K562 (cell line): ENCODE results near the gene ITGA2B. TPM values are rescaled to one million over a fixed set of nuclear protein-coding genes. Genes with fewer than 3 reads are reported as not detected.

Experiments
- ATAC-seq: fragments of 200-7000 bp; cut with Tn5 transposase; 3 replicates; pipeline ENCODE4 v1.9.1; 2020; ENCODE audit warnings: moderate library complexity
- BruUV-seq: library from RNA; stranded (reverse); fragments of 400-500 nt; replicated peaks from 2 replicates; lab custom pipeline; 2021; lab: Mats Ljungman, UMichigan
- CTCF ChIA-PET: fragments of 300-600 bp; formaldehyde crosslinking; extraction: SDS; loops from one replicate; lab custom pipeline; 2021; ENCODE audit warnings: low intra/inter-chr PET ratio; lab: Yijun Ruan, JAX
- POLR2A ChIA-PET: fragments of 300-600, 350-650 bp; sonication (Branson Sonifier 250); formaldehyde crosslinking; extraction: SDS; loops from one replicate; lab custom pipeline; 2021; ENCODE audit warnings: antibody characterized with exemption, inconsistent platforms; lab: Yijun Ruan, JAX
- DNase-seq, 4 experiments: peaks; one replicate each; pipeline versions ENCODE4 v3.0.0 to v3.0.0-alpha.2; 2011 to 2018; ENCODE audit warnings: low spot score in 3 of 4, mixed read lengths in 3 of 4; ENCODE audit errors: extremely low read depth in 1 of 4
- FAIRE-seq: peaks from 2 replicates; lab custom pipeline; 2011; peaks lifted over from hg19 to GRCh38; lab: Jason Lieb, UNC
- H2AFZ ChIP-seq: 2 replicates; pipeline ENCODE4 v1.6.0; 2011; ENCODE audit warnings: low read depth, low read length, control low read depth, inconsistent platforms
- H3K27ac ChIP-seq: fragments of 200-600 bp; 3 replicates; pipeline ENCODE4 v1.8.0; 2011; ENCODE audit warnings: low read depth, mild to moderate bottlenecking, control low read depth, inconsistent platforms, low read length, moderate library complexity, mixed read lengths; ENCODE audit errors: extremely low read depth
- H3K27me3 ChIP-seq, 2 experiments: fragments of 300-600 bp in 1 of 2; 2 replicates in 1 of 2; 3 replicates in 1 of 2; pipeline versions ENCODE4 v1.6.0 to v1.8.0; 2011; ENCODE audit warnings: inconsistent platforms in 2 of 2, low read length in 2 of 2, mild to moderate bottlenecking in 1 of 2, mixed read lengths in 1 of 2, moderate library complexity in 1 of 2; ENCODE audit not compliant: control insufficient read depth in 2 of 2, insufficient read depth in 2 of 2
- H3K36me3 ChIP-seq: fragments of 300-600 bp; 3 replicates; pipeline ENCODE4 v1.8.0; 2011; ENCODE audit warnings: mild to moderate bottlenecking, low read length, inconsistent platforms; ENCODE audit not compliant: control insufficient read depth, insufficient read depth
- H3K4me1 ChIP-seq, 2 experiments: fragments of 200-600 bp in 1 of 2; replicated peaks in 1 of 2; 2 replicates in 1 of 2; 3 replicates in 1 of 2; pipeline versions ENCODE4 v1.5.1 to v1.8.0; 2011; ENCODE audit warnings: inconsistent platforms in 2 of 2, low read length in 2 of 2, mild to moderate bottlenecking in 1 of 2, mixed read lengths in 1 of 2, moderate library complexity in 1 of 2; ENCODE audit not compliant: control insufficient read depth in 2 of 2, insufficient read depth in 2 of 2
- H3K4me2 ChIP-seq: 2 replicates; pipeline ENCODE4 v1.6.1; 2011; ENCODE audit warnings: low read length, control low read depth, inconsistent platforms, mixed read lengths; ENCODE audit not compliant: insufficient read depth
- H3K4me3 ChIP-seq: fragments of 200-600 bp; sonication (generic), shearing (Covaris generic); 2 replicates; pipeline ENCODE4 v1.5.1; 2016; ENCODE audit warnings: control low read depth, inconsistent platforms
- H3K79me2 ChIP-seq: fragments of 200-600 bp; 3 replicates; pipeline ENCODE4 v1.8.0; 2011; ENCODE audit warnings: low read length, inconsistent platforms; ENCODE audit not compliant: control insufficient read depth, insufficient read depth
- H3K9ac ChIP-seq, 2 experiments: 2 replicates each; pipeline versions ENCODE4 v1.6.0 to v1.6.1; 2011; ENCODE audit warnings: low read depth in 2 of 2, low read length in 2 of 2, control low read depth in 1 of 2, inconsistent platforms in 1 of 2, mild to moderate bottlenecking in 1 of 2, mixed read lengths in 1 of 2; ENCODE audit not compliant: insufficient read depth in 1 of 2
- H3K9me1 ChIP-seq: one replicate; pipeline ENCODE4 v1.6.0; 2011; ENCODE audit warnings: inconsistent platforms, mild to moderate bottlenecking, low read length, moderate library complexity; ENCODE audit not compliant: control insufficient read depth, insufficient read depth
- H3K9me3 ChIP-seq: replicated peaks from 2 replicates; pipeline ENCODE4 v1.5.1; 2011; ENCODE audit warnings: low read depth, low read length, inconsistent platforms; ENCODE audit not compliant: control insufficient read depth, insufficient read depth
- H4K20me1 ChIP-seq: replicated peaks from 2 replicates; pipeline ENCODE4 v1.6.1; 2011; ENCODE audit warnings: low read length, inconsistent platforms, mixed read lengths; ENCODE audit not compliant: control insufficient read depth, insufficient read depth
- NR0B1 ChIP-seq: fragments of 450-650 bp; IDR thresholded peaks from one replicate; pipeline ENCODE4 v1.6.1; 2018; ENCODE audit warnings: mild to moderate bottlenecking, moderate library complexity; ENCODE audit not compliant: partially characterized antibody
- ZBTB33 ChIP-seq: sonication (generic); formaldehyde crosslinking; IDR thresholded peaks from 2 replicates; pipeline ENCODE4 v1.8.1; 2023; ENCODE audit warnings: mild to moderate bottlenecking, missing genetic modification reagents
- WGBS: fragments of 100-300 bp; shearing (Covaris generic); methylation state at CpG from one replicate; pipeline ENCODE4 v1.1.6; 2016; ENCODE audit warnings: low coverage, mixed read lengths; ENCODE audit not compliant: insufficient coverage; ENCODE audit errors: missing lambda C conversion rate; 5-methylcytosine and 5-hydroxymethylcytosine counted together
- in situ Hi-C: fragments of 300-500 bp; cut with MboI; formaldehyde crosslinking; loops from 4 replicates; pipeline ENCODE4 v1.15.0; 2018; ENCODE audit warnings: inconsistent platforms, mixed read lengths
- intact Hi-C: fragments of 100-400 bp; cut with micrococcal nuclease; formaldehyde crosslinking; loops from 2 replicates; pipeline ENCODE4 v1.14.2; 2022
- polyA plus RNA-seq, 8 experiments: library from polyadenylated mRNA; depleted of rRNA in 4 of 8; stranded (reverse) in 5 of 8; unstranded in 3 of 8; fragments of >200 nt; fragmentation: Nextera tagmentation in 2 of 8; fragmentation: Illumina TruSeq in 1 of 8; extraction: Ambion mirVana in 2 of 8; extraction: Trizol in 1 of 8; gene quantifications; 2 replicates each; pipeline versions ENCODE4 v1.2.1 to v1.2.3, GENCODE V29; 2011 to 2014; ENCODE audit warnings: inconsistent platforms in 1 of 8, missing spikeins in 1 of 8
- total RNA-seq, 7 experiments: library from RNA; depleted of rRNA in 6 of 7; stranded (reverse); fragments of >200 nt in 6 of 7; fragmentation: Illumina TruSeq in 2 of 7; extraction: Trizol in 2 of 7; gene quantifications; 2 replicates each; pipeline versions ENCODE4 v1.2.1 to v1.2.3, GENCODE V29; 2011 to 2021; ENCODE audit warnings: low replicate concordance in 1 of 7

ITGA2B gene
- total and polyA plus RNA-seq, 9 of the 15 experiments (the other 6 are each of a cell fraction or from before 2014, with no cell fraction given) = 1.1 to 26.4 (median 5.6) TPM

GRCh38 chr17:44353672-44354331 is 35.6 kb downstream of the ITGA2B start:
- H3K9me1 ChIP-seq = no peaks in the 10 kb centered on the region
- no peaks in the 10 kb centered on the region for H3K27me3 ChIP-seq
- DNase-seq = peak in 2 of 4 experiments; percentile 13 to 16
- in situ Hi-C loops (no loop called here), intact Hi-C loops (no loop called here)
- CTCF ChIA-PET = no interaction called here
- H2AFZ ChIP-seq = no peak overlapping the region
- ATAC-seq = no peak
- WGBS = 94% methylated on average over 28 of the region's 98 CpGs
- H3K4me1 ChIP-seq = peaks cover 0 to 42% of the 10 kb centered on the region in 2 experiments; a peak in 2 of 5 replicates
- POLR2A ChIA-PET = no interaction called here
- H3K4me3 ChIP-seq = no peak overlapping the region
- H3K9me3 ChIP-seq = no peaks in the 10 kb centered on the region
- no peak overlapping the region for H3K4me2 ChIP-seq
- H4K20me1 ChIP-seq = no peaks in the 10 kb centered on the region; the same call in 1 of the 2 replicates
- TF ChIP-seq ZBTB33 (CRISPR knock-in tag) = peak; percentile 8; the same call in 1 of the 2 replicates
- TF ChIP-seq NR0B1 = no peak
- TF ChIP-seq, all 486 proteins: peak for 1
- H3K9ac ChIP-seq = no peak overlapping the region
- no TSS peak for BruUV-seq
- peaks cover 5% of the 10 kb centered on the region; the same call in 1 of the 3 replicates for H3K36me3 ChIP-seq
- no peak overlapping the region for H3K27ac ChIP-seq
- FAIRE-seq = no peak
- no peaks in the 10 kb centered on the region for H3K79me2 ChIP-seq
